HG02852 (cell line): Measurements from ENCODE around the gene GSG1.

Experiments
- ATAC-seq: cut with Tn5 transposase; IDR thresholded peaks from one replicate; pipeline ENCODE4 v1.9.1; 2021; ENCODE audit warnings: mild to moderate bottlenecking, moderate library complexity; ENCODE audit not compliant: unreplicated experiment

Gene GSG1

GRCh38 chr12:13103391-13104033 is at the start of gene GSG1:
Gene GSG1 (minus strand): TSS chr12:13103667. CDS start chr12:13103512, 155 bp downstream.
- ATAC-seq, result no peak

GRCh38 chr12:13153180-13153579 is 49.7 kb upstream of the GSG1 start:
- ATAC-seq, result no peak

- no peak for ATAC-seq
These were observed 49.3 kb upstream of the GSG1 start for GRCh38 chr12:13152756-13153155.

GRCh38 chr12:13152281-13152680 is 48.8 kb upstream of the GSG1 start:
- no peak for ATAC-seq

GRCh38 chr12:13149411-13149810 is 45.9 kb upstream of the GSG1 start:
- no peak for ATAC-seq

- ATAC-seq, result no peak
These were observed 45.0 kb upstream of the GSG1 start for GRCh38 chr12:13148485-13148847.

GRCh38 chr12:13147688-13148484 is 44.4 kb upstream of the GSG1 start:
- ATAC-seq, result no peak

- ATAC-seq, result no peak
These were observed 43.0 kb upstream of the GSG1 start for GRCh38 chr12:13146336-13146938.

- ATAC-seq, result no peak
These were observed 40.9 kb upstream of the GSG1 start for GRCh38 chr12:13144266-13144828.

- no peak for ATAC-seq
These were observed 39.3 kb upstream of the GSG1 start for GRCh38 chr12:13142747-13143146.

GRCh38 chr12:13141686-13142085 is 38.2 kb upstream of the GSG1 start:
- no peak for ATAC-seq

- ATAC-seq, result no peak
These were observed 32.1 kb upstream of the GSG1 start for GRCh38 chr12:13135371-13136178.

GRCh38 chr12:13133886-13134285 is 30.4 kb upstream of the GSG1 start:
- ATAC-seq, result no peak

GRCh38 chr12:13130981-13131380 is 27.5 kb upstream of the GSG1 start:
- ATAC-seq, result no peak

GRCh38 chr12:13128291-13128965 is 25.0 kb upstream of the GSG1 start:
- no peak for ATAC-seq

- ATAC-seq, result no peak
These were observed 24.0 kb upstream of the GSG1 start for GRCh38 chr12:13127444-13127843.

GRCh38 chr12:13126494-13126893 is 23.0 kb upstream of the GSG1 start:
- no peak for ATAC-seq

GRCh38 chr12:13125996-13126395 is 22.5 kb upstream of the GSG1 start:
- ATAC-seq, result no peak

GRCh38 chr12:13124656-13125505 is 21.4 kb upstream of the GSG1 start:
- no peak for ATAC-seq
